ENCODE measurements around the gene ANGPTL5.

DNA sequence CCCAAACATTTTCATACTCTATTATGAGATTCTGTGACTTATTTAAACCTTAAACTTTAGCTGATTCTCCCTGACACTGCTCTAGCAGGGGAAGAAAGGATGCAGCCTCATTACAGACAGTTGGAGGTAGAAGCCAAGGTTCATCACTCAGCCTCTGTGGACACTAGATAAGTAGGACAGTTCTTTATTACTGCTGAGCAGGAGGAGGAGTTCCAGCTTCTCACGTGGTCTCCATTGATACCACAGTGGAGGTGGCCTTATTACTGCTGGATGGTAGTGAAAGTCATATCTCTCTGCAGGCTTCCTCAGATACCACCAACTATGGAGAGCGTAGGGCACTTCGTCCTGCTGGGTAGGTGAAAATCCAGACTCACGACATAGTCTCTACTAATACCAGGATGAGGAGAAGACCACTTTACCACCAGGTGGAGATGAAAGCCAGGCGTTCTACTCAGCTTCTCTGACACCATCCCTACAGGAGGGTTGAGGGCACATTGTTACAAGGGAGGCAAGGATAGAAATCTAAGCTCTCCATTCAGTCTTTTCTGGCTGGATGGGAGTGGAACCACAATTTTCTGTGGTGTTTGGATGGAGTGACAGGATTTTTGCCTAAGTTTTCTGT, 13.1 kb upstream of the ANGPTL5 start:
- TF ChIP-seq, protein P1, sequence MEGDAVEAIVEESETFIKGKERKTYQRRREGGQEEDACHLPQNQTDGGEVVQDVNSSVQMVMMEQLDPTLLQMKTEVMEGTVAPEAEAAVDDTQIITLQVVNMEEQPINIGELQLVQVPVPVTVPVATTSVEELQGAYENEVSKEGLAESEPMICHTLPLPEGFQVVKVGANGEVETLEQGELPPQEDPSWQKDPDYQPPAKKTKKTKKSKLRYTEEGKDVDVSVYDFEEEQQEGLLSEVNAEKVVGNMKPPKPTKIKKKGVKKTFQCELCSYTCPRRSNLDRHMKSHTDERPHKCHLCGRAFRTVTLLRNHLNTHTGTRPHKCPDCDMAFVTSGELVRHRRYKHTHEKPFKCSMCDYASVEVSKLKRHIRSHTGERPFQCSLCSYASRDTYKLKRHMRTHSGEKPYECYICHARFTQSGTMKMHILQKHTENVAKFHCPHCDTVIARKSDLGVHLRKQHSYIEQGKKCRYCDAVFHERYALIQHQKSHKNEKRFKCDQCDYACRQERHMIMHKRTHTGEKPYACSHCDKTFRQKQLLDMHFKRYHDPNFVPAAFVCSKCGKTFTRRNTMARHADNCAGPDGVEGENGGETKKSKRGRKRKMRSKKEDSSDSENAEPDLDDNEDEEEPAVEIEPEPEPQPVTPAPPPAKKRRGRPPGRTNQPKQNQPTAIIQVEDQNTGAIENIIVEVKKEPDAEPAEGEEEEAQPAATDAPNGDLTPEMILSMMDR (IDR thresholded peaks at IDR 0.05): no peak
- no peak for TF ChIP-seq POLR2A (IDR thresholded peaks at IDR 0.05)
- TF ChIP-seq EP300 (IDR thresholded peaks at IDR 0.05): no peak
